ENCODE results near the gene TEX10.
A peak's percentile ranks its signal among the peaks of the same experiment; 100 is the strongest.
"Not testable (repeated sequence)": the region's sequence is repeated elsewhere in the genome, so short reads cannot be mapped to it uniquely, and the experiment has no call there.

TEX10 gene

GRCh38 chr9:100394816-100395215, 42.1 kb upstream of the TEX10 start:
- H3K27ac ChIP-seq (ENCODE audit: poor library complexity, severe bottlenecking), result no peak overlapping the region
- DNase-seq (ENCODE audit: low spot score) (no peak), ATAC-seq (ENCODE audit: low read depth) (no peak)
- H3K9me3 ChIP-seq (ENCODE audit: severe bottlenecking), result no peaks in the 10 kb centered on the region
- H3K36me3 ChIP-seq (ENCODE audit: low read depth), result no peaks in the 10 kb centered on the region
- H3K4me3 ChIP-seq (ENCODE audit: severe bottlenecking), result no peak overlapping the region
- H3K27me3 ChIP-seq (ENCODE audit: insufficient read depth, poor library complexity, severe bottlenecking), result no peaks in the 10 kb centered on the region
- TF ChIP-seq CTCF (IDR thresholded peaks at IDR 0.05; ENCODE audit: poor library complexity, severe bottlenecking), result peak; percentile 16
- no peaks in the 10 kb centered on the region for H3K4me1 ChIP-seq (ENCODE audit: insufficient read depth, poor library complexity, severe bottlenecking)

- H3K9me3 ChIP-seq (ENCODE audit: severe bottlenecking), result no peaks in the 10 kb centered on the region
- no peaks in the 10 kb centered on the region for H3K27me3 ChIP-seq (ENCODE audit: insufficient read depth, poor library complexity, severe bottlenecking)
- no peak overlapping the region for H3K27ac ChIP-seq (ENCODE audit: poor library complexity, severe bottlenecking)
- ATAC-seq (ENCODE audit: low read depth) (no peak), DNase-seq (ENCODE audit: low spot score) (no peak)
- no peaks in the 10 kb centered on the region for H3K36me3 ChIP-seq (ENCODE audit: low read depth)
- TF ChIP-seq CTCF (IDR thresholded peaks at IDR 0.05; ENCODE audit: poor library complexity, severe bottlenecking), result no peak
- H3K4me1 ChIP-seq (ENCODE audit: insufficient read depth, poor library complexity, severe bottlenecking), result no peaks in the 10 kb centered on the region
- no peak overlapping the region for H3K4me3 ChIP-seq (ENCODE audit: severe bottlenecking)
These were observed 41.4 kb upstream of the TEX10 start for GRCh38 chr9:100394032-100394695.

GRCh38 chr9:100392989-100393388, 40.2 kb upstream of the TEX10 start:
- H3K9me3 ChIP-seq (ENCODE audit: severe bottlenecking); H3K27ac ChIP-seq (ENCODE audit: poor library complexity, severe bottlenecking); H3K4me3 ChIP-seq (ENCODE audit: severe bottlenecking); H3K27me3 ChIP-seq (ENCODE audit: insufficient read depth, poor library complexity, severe bottlenecking); DNase-seq (ENCODE audit: low spot score); ATAC-seq (ENCODE audit: low read depth); H3K4me1 ChIP-seq (ENCODE audit: insufficient read depth, poor library complexity, severe bottlenecking); H3K36me3 ChIP-seq (ENCODE audit: low read depth): not testable (repeated sequence)

- DNase-seq (ENCODE audit: low spot score) (no peak), ATAC-seq (ENCODE audit: low read depth) (peak; percentile 93)
- peak overlapping the region; percentile 90 for H3K27ac ChIP-seq (ENCODE audit: poor library complexity, severe bottlenecking)
- TF ChIP-seq CTCF (IDR thresholded peaks at IDR 0.05; ENCODE audit: poor library complexity, severe bottlenecking), result no peak
- no peaks in the 10 kb centered on the region for H3K27me3 ChIP-seq (ENCODE audit: insufficient read depth, poor library complexity, severe bottlenecking)
- no peaks in the 10 kb centered on the region for H3K9me3 ChIP-seq (ENCODE audit: severe bottlenecking)
- H3K4me3 ChIP-seq (ENCODE audit: severe bottlenecking), result no peak overlapping the region
- no peaks in the 10 kb centered on the region for H3K36me3 ChIP-seq (ENCODE audit: low read depth)
- H3K4me1 ChIP-seq (ENCODE audit: insufficient read depth, poor library complexity, severe bottlenecking), result peaks cover 18% of the 10 kb centered on the region
These were observed 27.1 kb upstream of the TEX10 start for GRCh38 chr9:100379862-100380261.

GRCh38 chr9:100377015-100377414, 24.3 kb upstream of the TEX10 start:
- peaks cover 25% of the 10 kb centered on the region for H3K4me1 ChIP-seq (ENCODE audit: insufficient read depth, poor library complexity, severe bottlenecking)
- no peak for TF ChIP-seq CTCF (IDR thresholded peaks at IDR 0.05; ENCODE audit: poor library complexity, severe bottlenecking)
- DNase-seq (ENCODE audit: low spot score) (no peak), ATAC-seq (ENCODE audit: low read depth) (no peak)
- no peak overlapping the region for H3K27ac ChIP-seq (ENCODE audit: poor library complexity, severe bottlenecking)
- no peaks in the 10 kb centered on the region for H3K27me3 ChIP-seq (ENCODE audit: insufficient read depth, poor library complexity, severe bottlenecking)
- H3K36me3 ChIP-seq (ENCODE audit: low read depth), result no peaks in the 10 kb centered on the region
- no peak overlapping the region for H3K4me3 ChIP-seq (ENCODE audit: severe bottlenecking)
- no peaks in the 10 kb centered on the region for H3K9me3 ChIP-seq (ENCODE audit: severe bottlenecking)

Measured in RWPE2 (cell line).